Activated T-cell treated with anti-CD3 and anti-CD28 coated beads, Interleukin-2, amount 50 U/mL, for 24 hours (primary cell): Measurements from ENCODE around the gene INPP5A.
"Not testable (repeated sequence)": the region's sequence is repeated elsewhere in the genome, so short reads cannot be mapped to it uniquely, and the experiment has no call there.

Experiments
- DNase-seq: peaks from one replicate; pipeline ENCODE4 v3.0.0-alpha.2; 2020
- H3K27ac Mint-ChIP-seq: 2 replicates; pipeline ENCODE4 v1.8.0; 2020; ENCODE audit warnings: mild to moderate bottlenecking, mixed read lengths
- H3K27me3 Mint-ChIP-seq: 2 replicates; pipeline ENCODE4 v1.8.0; 2020; ENCODE audit warnings: mixed read lengths
- H3K36me3 Mint-ChIP-seq: 2 replicates; pipeline ENCODE4 v1.8.0; 2020; ENCODE audit warnings: low read depth, mixed read lengths
- H3K4me1 Mint-ChIP-seq: 2 replicates; pipeline ENCODE4 v1.8.0; 2020; ENCODE audit warnings: low read depth, mixed read lengths
- H3K4me3 Mint-ChIP-seq: 2 replicates; pipeline ENCODE4 v1.8.0; 2020; ENCODE audit warnings: mild to moderate bottlenecking, moderate library complexity, mixed read lengths
- H3K9me3 Mint-ChIP-seq: 2 replicates; pipeline ENCODE4 v1.8.0; 2020; ENCODE audit warnings: mixed read lengths

Gene INPP5A

DNA sequence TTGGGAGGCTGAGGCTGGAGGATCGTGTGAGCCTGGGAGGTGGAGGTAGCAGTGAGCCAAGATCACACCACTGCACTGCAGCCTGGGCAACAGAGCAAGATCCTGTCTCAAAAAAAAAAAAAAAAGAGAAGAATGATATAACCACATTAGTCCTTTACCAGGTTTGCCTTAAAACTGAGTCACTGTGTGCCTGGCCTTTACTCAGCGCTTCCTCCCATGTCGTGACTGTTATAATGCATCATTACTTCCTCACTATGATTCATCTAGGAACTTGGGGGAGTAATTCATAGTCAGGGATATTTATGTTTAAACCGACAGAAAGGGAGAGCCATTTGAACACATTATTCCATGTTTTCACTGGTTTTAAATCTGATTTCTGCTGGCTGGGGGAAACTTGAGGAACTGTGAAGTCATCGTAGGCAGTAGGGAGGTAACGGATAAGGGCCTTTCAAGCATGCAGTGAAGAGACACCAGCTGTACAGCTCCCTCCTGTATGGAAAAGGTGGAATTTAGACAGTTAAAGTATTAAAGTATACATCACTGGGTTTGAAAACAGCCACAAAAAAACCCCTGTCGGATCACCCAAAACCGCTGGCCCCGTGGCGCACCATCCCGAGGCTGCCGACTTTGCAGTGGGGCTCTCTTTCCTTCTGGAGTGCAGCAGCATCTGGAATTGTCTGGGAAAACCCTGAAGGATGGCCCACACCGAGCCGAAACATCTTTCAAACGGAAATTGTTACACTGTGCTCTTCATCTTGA, 128.5 kb downstream of the INPP5A start:
- no peak overlapping the region for H3K4me3 Mint-ChIP-seq
- H3K27me3 Mint-ChIP-seq, result no peaks in the 10 kb centered on the region
- H3K4me1 Mint-ChIP-seq, result peaks cover 19% of the 10 kb centered on the region
- no peaks in the 10 kb centered on the region for H3K9me3 Mint-ChIP-seq
- H3K36me3 Mint-ChIP-seq, result peaks cover 3% of the 10 kb centered on the region
- H3K27ac Mint-ChIP-seq, result peak overlapping the region; percentile 83
- DNase-seq, result no peak

- DNase-seq, result no peak
- H3K27ac Mint-ChIP-seq, result no peak overlapping the region
- H3K4me3 Mint-ChIP-seq, result no peak overlapping the region
- no peaks in the 10 kb centered on the region for H3K9me3 Mint-ChIP-seq
- H3K4me1 Mint-ChIP-seq, result peaks cover 21% of the 10 kb centered on the region
- H3K36me3 Mint-ChIP-seq, result peaks cover 8% of the 10 kb centered on the region
- H3K27me3 Mint-ChIP-seq, result no peaks in the 10 kb centered on the region
Measured at GRCh38 chr10:132666705-132667341, 129.2 kb downstream of the INPP5A start.

- peaks cover 9% of the 10 kb centered on the region for H3K36me3 Mint-ChIP-seq
- no peak for DNase-seq
Measured at GRCh38 chr10:132667342-132668047, 129.9 kb downstream of the INPP5A start.

GRCh38 chr10:132668048-132668394, 130.4 kb downstream of the INPP5A start:
- H3K36me3 Mint-ChIP-seq, result peaks cover 12% of the 10 kb centered on the region
- H3K4me1 Mint-ChIP-seq, result peaks cover 21% of the 10 kb centered on the region
- no peak overlapping the region for H3K27ac Mint-ChIP-seq
- H3K27me3 Mint-ChIP-seq, result no peaks in the 10 kb centered on the region
- no peaks in the 10 kb centered on the region for H3K9me3 Mint-ChIP-seq
- DNase-seq, result no peak
- H3K4me3 Mint-ChIP-seq, result no peak overlapping the region

More at GRCh38 chr10:132667342-132668047, 129.9 kb downstream of the INPP5A start:
- peaks cover 21% of the 10 kb centered on the region for H3K4me1 Mint-ChIP-seq
- H3K27me3 Mint-ChIP-seq, result no peaks in the 10 kb centered on the region
- H3K9me3 Mint-ChIP-seq, result no peaks in the 10 kb centered on the region
- no peak overlapping the region for H3K27ac Mint-ChIP-seq
- H3K4me3 Mint-ChIP-seq, result no peak overlapping the region

DNA sequence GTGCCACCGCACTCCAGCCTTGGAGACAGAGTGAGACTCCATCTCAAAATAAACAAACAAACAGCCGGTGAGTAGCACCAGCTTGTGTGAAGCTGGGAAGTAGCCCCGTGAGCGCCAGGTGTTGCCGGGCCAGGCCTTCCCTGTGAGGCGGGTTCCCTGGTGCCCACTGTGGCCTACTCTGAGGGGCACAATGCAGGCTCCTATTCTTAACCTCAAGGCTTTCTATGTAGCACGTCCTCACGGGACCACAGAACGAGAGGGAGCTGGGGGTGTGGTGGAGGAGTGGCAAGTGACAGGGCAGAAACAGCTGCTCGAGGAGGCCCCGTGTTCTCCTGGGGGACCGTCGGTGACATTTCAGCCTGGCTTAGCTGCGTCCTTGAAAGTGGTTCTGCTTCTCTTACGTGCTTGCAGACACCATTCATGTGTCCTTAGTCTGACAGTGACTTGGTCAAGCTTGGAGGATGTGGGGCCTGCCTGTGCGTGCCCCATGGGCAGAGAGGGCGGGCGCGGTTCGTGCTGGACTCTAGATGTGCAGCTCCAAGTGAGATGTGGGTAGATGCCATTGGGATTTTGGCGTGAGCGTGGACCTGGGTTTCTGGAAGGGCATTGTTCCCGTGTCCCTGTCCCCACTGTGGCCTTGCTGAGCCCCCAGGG, 131.7 kb downstream of the INPP5A start:
- no peaks in the 10 kb centered on the region for H3K9me3 Mint-ChIP-seq
- DNase-seq, result no peak
- no peak overlapping the region for H3K4me3 Mint-ChIP-seq
- peaks cover 12% of the 10 kb centered on the region for H3K36me3 Mint-ChIP-seq
- H3K27ac Mint-ChIP-seq, result no peak overlapping the region
- no peaks in the 10 kb centered on the region for H3K27me3 Mint-ChIP-seq
- peaks cover 18% of the 10 kb centered on the region for H3K4me1 Mint-ChIP-seq

DNA sequence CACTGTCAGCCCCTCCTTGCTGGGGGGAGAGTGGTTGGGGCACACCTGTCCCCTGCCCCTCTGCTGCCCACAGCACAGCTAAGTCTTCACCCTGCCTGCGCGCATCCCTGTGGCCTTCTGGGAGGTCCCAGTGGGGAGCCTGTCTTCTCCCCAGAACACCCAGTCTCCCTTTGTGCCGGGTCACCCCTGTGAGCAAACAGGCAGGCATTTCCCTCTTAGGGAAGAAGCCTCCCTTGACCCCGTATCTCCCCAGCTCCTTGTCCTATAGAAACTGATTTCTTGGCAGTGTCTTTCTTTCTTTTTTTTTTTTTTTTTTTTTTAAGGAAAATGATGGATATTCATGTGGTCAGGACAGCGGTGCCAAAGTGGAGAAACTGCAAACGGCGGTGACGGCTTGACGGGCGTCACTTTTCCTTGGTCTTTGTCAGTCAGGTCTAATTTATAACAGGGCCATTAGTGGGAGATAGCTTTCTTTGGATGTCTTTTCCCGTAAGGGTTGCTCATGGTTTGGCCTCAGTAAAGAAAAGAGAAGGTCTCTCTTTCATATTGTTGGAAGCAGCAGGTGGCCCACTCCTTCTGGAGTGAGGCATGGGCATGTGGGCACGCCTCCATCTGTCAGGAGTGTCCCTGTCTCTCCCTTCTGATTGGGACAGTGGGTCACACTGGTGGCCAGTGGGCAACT, 133.1 kb downstream of the INPP5A start:
- DNase-seq, result no peak
- Mint-ChIP-seq H3K4me3 (no peak overlapping the region), H3K9me3 (no peaks in the 10 kb centered on the region), H3K27ac (no peak overlapping the region), H3K27me3 (no peaks in the 10 kb centered on the region), H3K36me3 (peaks cover 12% of the 10 kb centered on the region), H3K4me1 (peaks cover 15% of the 10 kb centered on the region)

- H3K4me1 Mint-ChIP-seq, result peaks cover 7% of the 10 kb centered on the region
- no peaks in the 10 kb centered on the region for H3K27me3 Mint-ChIP-seq
- peaks cover 12% of the 10 kb centered on the region for H3K36me3 Mint-ChIP-seq
- no peak overlapping the region for H3K4me3 Mint-ChIP-seq
- no peaks in the 10 kb centered on the region for H3K9me3 Mint-ChIP-seq
- no peak overlapping the region for H3K27ac Mint-ChIP-seq
- no peak for DNase-seq
Measured at GRCh38 chr10:132671228-132672154, 133.9 kb downstream of the INPP5A start.

GRCh38 chr10:132673746-132674145, 136.2 kb downstream of the INPP5A start:
- not testable (repeated sequence) for H3K4me3 Mint-ChIP-seq, H3K4me1 Mint-ChIP-seq, H3K27me3 Mint-ChIP-seq, H3K27ac Mint-ChIP-seq, H3K9me3 Mint-ChIP-seq, DNase-seq
- peaks cover 12% of the 10 kb centered on the region for H3K36me3 Mint-ChIP-seq

DNA sequence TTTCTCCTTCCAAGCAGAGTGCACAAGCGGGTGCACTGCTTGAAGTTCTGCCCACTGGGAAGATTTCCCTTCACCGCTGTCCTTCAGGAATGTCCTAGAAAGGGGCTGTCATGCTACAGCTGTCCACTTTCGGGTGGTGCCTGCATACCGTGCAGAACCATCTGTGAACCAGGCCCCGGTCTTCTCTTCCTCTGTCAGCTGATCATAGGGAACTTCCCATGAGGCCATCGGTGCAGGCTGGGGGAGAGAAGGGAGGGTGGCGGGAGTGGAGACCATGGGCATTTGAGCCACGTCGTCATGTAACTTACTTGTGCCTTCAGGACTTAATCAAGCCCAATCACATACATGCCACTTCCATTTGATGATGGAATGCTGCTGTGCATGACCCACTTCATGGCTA, 136.7 kb downstream of the INPP5A start:
- H3K4me1 Mint-ChIP-seq, result peaks cover 2% of the 10 kb centered on the region
- no peaks in the 10 kb centered on the region for H3K27me3 Mint-ChIP-seq
- H3K4me3 Mint-ChIP-seq, result no peak overlapping the region
- H3K36me3 Mint-ChIP-seq, result peaks cover 12% of the 10 kb centered on the region
- no peak overlapping the region for H3K27ac Mint-ChIP-seq
- H3K9me3 Mint-ChIP-seq, result no peaks in the 10 kb centered on the region
- no peak for DNase-seq

- Mint-ChIP-seq H3K9me3 (no peaks in the 10 kb centered on the region), H3K36me3 (peaks cover 12% of the 10 kb centered on the region), H3K27me3 (no peaks in the 10 kb centered on the region), H3K4me1 (peaks cover 2% of the 10 kb centered on the region), H3K27ac (no peak overlapping the region), H3K4me3 (no peak overlapping the region)
- no peak for DNase-seq
Measured at GRCh38 chr10:132675031-132675740, 137.6 kb downstream of the INPP5A start.

DNA sequence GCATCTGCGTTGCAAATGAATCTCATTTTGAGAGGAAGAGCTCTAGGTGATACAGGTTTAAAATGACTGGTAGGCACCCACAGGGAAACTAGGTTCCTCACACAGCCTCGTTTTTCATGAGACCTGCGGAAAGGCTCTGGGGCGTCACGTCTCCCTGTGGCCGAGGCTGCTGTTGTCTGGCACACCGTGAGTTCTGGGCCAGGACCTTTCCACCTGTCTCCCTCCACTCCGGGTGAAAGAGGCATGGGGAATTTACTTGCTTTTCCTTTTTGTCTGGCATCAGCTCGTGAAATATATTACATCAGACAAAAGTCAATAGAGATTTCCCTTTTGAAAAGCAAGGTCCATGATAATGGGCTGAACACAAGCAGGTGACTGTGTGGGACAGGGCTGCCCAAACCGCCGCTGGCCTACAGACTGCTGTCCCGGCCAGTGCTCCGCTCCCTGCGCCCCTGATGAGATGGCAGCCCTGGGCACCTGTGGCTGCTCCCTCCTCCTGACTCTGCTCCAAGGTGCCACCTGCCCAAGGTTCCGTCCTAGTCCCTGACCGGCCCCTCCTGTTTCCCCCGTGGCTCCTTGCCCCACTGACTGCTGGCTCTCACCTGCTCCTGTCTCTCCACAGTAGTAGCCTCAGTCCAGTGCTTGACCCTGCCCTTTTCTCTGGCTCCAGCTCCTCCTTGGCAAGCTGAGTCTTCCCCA, 138.8 kb downstream of the INPP5A start:
- no peak overlapping the region for H3K27ac Mint-ChIP-seq
- H3K36me3 Mint-ChIP-seq, result peaks cover 11% of the 10 kb centered on the region
- H3K27me3 Mint-ChIP-seq, result no peaks in the 10 kb centered on the region
- H3K9me3 Mint-ChIP-seq, result no peaks in the 10 kb centered on the region
- H3K4me1 Mint-ChIP-seq, result peaks cover 5% of the 10 kb centered on the region
- H3K4me3 Mint-ChIP-seq, result no peak overlapping the region
- DNase-seq, result no peak

- Mint-ChIP-seq H3K4me1 (peaks cover 8% of the 10 kb centered on the region), H3K36me3 (peaks cover 7% of the 10 kb centered on the region), H3K9me3 (no peaks in the 10 kb centered on the region), H3K27ac (no peak overlapping the region), H3K4me3 (no peak overlapping the region), H3K27me3 (no peaks in the 10 kb centered on the region)
- DNase-seq, result no peak
Measured at GRCh38 chr10:132677096-132677472, 139.5 kb downstream of the INPP5A start.
